GDM1 (cell line): ENCODE results near the gene R3HDM1.
"Not testable (repeated sequence)": the region's sequence is repeated elsewhere in the genome, so short reads cannot be mapped to it uniquely, and the experiment has no call there.

Experiments
- DNase-seq: peaks from one replicate; lab custom pipeline; 2025; lab: John Stamatoyannopoulos, UW

R3HDM1 gene

GRCh38 chr2:135709992-135710391, 178.7 kb downstream of the R3HDM1 start:
- DNase-seq = peak; percentile 17

- not testable (repeated sequence) for DNase-seq
These were observed 183.8 kb downstream of the R3HDM1 start for GRCh38 chr2:135715086-135715485.

- no peak for DNase-seq
These were observed 196.9 kb downstream of the R3HDM1 start for GRCh38 chr2:135728064-135728743.

- no peak for DNase-seq
These were observed 201.3 kb downstream of the R3HDM1 start for GRCh38 chr2:135732561-135732960.

GRCh38 chr2:135733045-135733444, 201.8 kb downstream of the R3HDM1 start:
- no peak for DNase-seq

GRCh38 chr2:135736546-135736945, 205.3 kb downstream of the R3HDM1 start:
- no peak for DNase-seq

- DNase-seq = no peak
These were observed 208.9 kb downstream of the R3HDM1 start for GRCh38 chr2:135740206-135740605.

- DNase-seq = no peak
These were observed 209.7 kb downstream of the R3HDM1 start for GRCh38 chr2:135741043-135741394.

- peak; percentile 98 for DNase-seq
These were observed 210.4 kb downstream of the R3HDM1 start, which contains the start of gene UBXN4 for GRCh38 chr2:135741395-135742324. UBXN4 (plus strand) TSS chr2:135741855; CDS start chr2:135741930, 75 bp downstream.

GRCh38 chr2:135742325-135742757, 211.1 kb downstream of the R3HDM1 start:
- peak; percentile 37 for DNase-seq

- no peak for DNase-seq
These were observed 212.6 kb downstream of the R3HDM1 start for GRCh38 chr2:135743860-135744259.

GRCh38 chr2:135744760-135745314, 213.6 kb downstream of the R3HDM1 start:
- DNase-seq = no peak

GRCh38 chr2:135745545-135745944, 214.3 kb downstream of the R3HDM1 start:
- DNase-seq = no peak

- no peak for DNase-seq
These were observed 224.3 kb downstream of the R3HDM1 start for GRCh38 chr2:135755573-135755972.

GRCh38 chr2:135756692-135757091, 225.4 kb downstream of the R3HDM1 start:
- DNase-seq = no peak

GRCh38 chr2:135762022-135762421, 230.7 kb downstream of the R3HDM1 start:
- DNase-seq = no peak

- no peak for DNase-seq
These were observed 231.2 kb downstream of the R3HDM1 start for GRCh38 chr2:135762530-135762929.

GRCh38 chr2:135768863-135769262, 237.6 kb downstream of the R3HDM1 start:
- DNase-seq = no peak

GRCh38 chr2:135773319-135773718, 242.0 kb downstream of the R3HDM1 start:
- no peak for DNase-seq

- no peak for DNase-seq
These were observed 242.6 kb downstream of the R3HDM1 start for GRCh38 chr2:135773917-135774316.
